IMR-90 (cell line): ENCODE results near the gene PDZK1. TPM values are rescaled to one million over a fixed set of nuclear protein-coding genes. Genes with fewer than 3 reads are reported as not detected.

Source experiments
- ATAC-seq: fragments of 200-7000 bp; cut with Tn5 transposase; 2 replicates; pipeline ENCODE4 v1.9.1; 2020; ENCODE audit warnings: low read depth, mild to moderate bottlenecking, moderate library complexity
- BruUV-seq: library from RNA; stranded (reverse); fragments of 400-500 nt; replicated peaks from 2 replicates; lab custom pipeline; 2021; lab: Mats Ljungman, UMichigan
- CTCF ChIA-PET: fragments of 300-600 bp; formaldehyde crosslinking; extraction: SDS; loops from one replicate; lab custom pipeline; 2021; ENCODE audit warnings: antibody characterized with exemption; lab: Yijun Ruan, JAX
- POLR2A ChIA-PET: fragments of 300-600 bp; sonication (Branson Sonifier 250); formaldehyde crosslinking; loops from one replicate; lab custom pipeline; 2022; ENCODE audit warnings: antibody characterized with exemption; ENCODE audit not compliant: unreplicated experiment; lab: Charles Lee
- DNase-seq: peaks from one replicate; pipeline ENCODE4 v3.0.0; 2013
- H2AFZ ChIP-seq: replicated peaks from 2 replicates; pipeline ENCODE3; 2013; ENCODE audit warnings: low read length, mild to moderate bottlenecking; ENCODE audit not compliant: poor library complexity
- H2AK5ac ChIP-seq: 2 replicates; pipeline ENCODE4 v1.6.1; 2013; ENCODE audit warnings: low read depth, low read length, inconsistent platforms
- H2AK9ac ChIP-seq: replicated peaks from 2 replicates; pipeline ENCODE3; 2013; ENCODE audit warnings: mild to moderate bottlenecking, low read depth, low read length, moderate library complexity; ENCODE audit not compliant: poor library complexity
- H2BK120ac ChIP-seq: 2 replicates; pipeline ENCODE4 v1.6.1; 2013; ENCODE audit warnings: low read depth, low read length, inconsistent platforms
- H2BK15ac ChIP-seq: 3 replicates; pipeline ENCODE4 v1.6.1; 2013; ENCODE audit warnings: low read depth, low read length, inconsistent platforms
- H2BK20ac ChIP-seq: 2 replicates; pipeline ENCODE4 v1.6.1; 2013; ENCODE audit warnings: low read depth, mild to moderate bottlenecking, inconsistent platforms, low read length, moderate library complexity
- H2BK5ac ChIP-seq: 2 replicates; pipeline ENCODE4 v1.6.1; 2013; ENCODE audit warnings: mild to moderate bottlenecking, low read depth, low read length, inconsistent platforms; ENCODE audit not compliant: poor library complexity, severe bottlenecking
- H3K14ac ChIP-seq: replicated peaks from 2 replicates; pipeline ENCODE4 v1.6.1; 2013; ENCODE audit warnings: low read depth, low read length, inconsistent platforms
- H3K18ac ChIP-seq: 2 replicates; pipeline ENCODE4 v1.6.1; 2013; ENCODE audit warnings: low read depth, low read length, control low read depth
- H3K23ac ChIP-seq: 2 replicates; pipeline ENCODE4 v1.6.1; 2013; ENCODE audit warnings: low read depth, low read length, inconsistent platforms
- H3K27ac ChIP-seq: 2 replicates; pipeline ENCODE4 v1.5.1; 2013; ENCODE audit warnings: mild to moderate bottlenecking, control low read depth, low read length; ENCODE audit not compliant: insufficient read depth
- H3K27me3 ChIP-seq: 2 replicates; pipeline ENCODE4 v1.6.1; 2013; ENCODE audit warnings: low read length; ENCODE audit not compliant: control insufficient read depth, insufficient read depth
- H3K36me3 ChIP-seq: 2 replicates; pipeline ENCODE4 v1.6.1; 2013; ENCODE audit warnings: low read length, mixed read lengths; ENCODE audit not compliant: control insufficient read depth, insufficient read depth
- H3K4ac ChIP-seq: 2 replicates; pipeline ENCODE4 v1.6.1; 2013; ENCODE audit warnings: low read depth, low read length, inconsistent platforms
- H3K4me1 ChIP-seq: 2 replicates; pipeline ENCODE4 v1.6.1; 2013; ENCODE audit warnings: low read length, mixed read lengths; ENCODE audit not compliant: control insufficient read depth, insufficient read depth
- H3K4me2 ChIP-seq: 2 replicates; pipeline ENCODE4 v1.6.1; 2013; ENCODE audit warnings: low read depth, mild to moderate bottlenecking, control low read depth, low read length, moderate library complexity
- H3K4me3 ChIP-seq: 2 replicates; pipeline ENCODE4 v1.5.1; 2013; ENCODE audit warnings: low read depth, mild to moderate bottlenecking, control low read depth, low read length, moderate library complexity; ENCODE audit not compliant: insufficient read depth
- H3K56ac ChIP-seq: 2 replicates; pipeline ENCODE4 v1.6.1; 2013; ENCODE audit warnings: low read length, inconsistent platforms; ENCODE audit not compliant: insufficient read depth; ENCODE audit errors: extremely low read depth
- H3K79me1 ChIP-seq, 2 experiments: 2 replicates each; pipeline ENCODE4 v1.6.1; 2013; ENCODE audit warnings: low read length in 2 of 2, inconsistent platforms in 1 of 2, low read depth in 1 of 2
- H3K9ac ChIP-seq: 2 replicates; pipeline ENCODE4 v1.6.1; 2013; ENCODE audit warnings: low read depth, low read length, control low read depth
- H3K9me1 ChIP-seq: 2 replicates; pipeline ENCODE4 v1.6.1; 2013; ENCODE audit warnings: low read length, inconsistent platforms; ENCODE audit not compliant: insufficient read depth
- H3K9me3 ChIP-seq: 2 replicates; pipeline ENCODE4 v1.6.1; 2013; ENCODE audit warnings: low read length; ENCODE audit not compliant: control insufficient read depth, insufficient read depth
- H4K20me1 ChIP-seq: 2 replicates; pipeline ENCODE4 v1.6.1; 2013; ENCODE audit warnings: low read length, inconsistent platforms; ENCODE audit not compliant: insufficient read depth
- H4K5ac ChIP-seq: 2 replicates; pipeline ENCODE4 v1.6.1; 2013; ENCODE audit warnings: mild to moderate bottlenecking, low read depth, low read length, control low read depth
- H4K8ac ChIP-seq, 2 experiments: 2 replicates each; pipeline ENCODE4 v1.6.1; 2013; ENCODE audit warnings: low read depth in 2 of 2, low read length in 2 of 2, control low read depth in 1 of 2, inconsistent platforms in 1 of 2
- H4K91ac ChIP-seq: 2 replicates; pipeline ENCODE4 v1.6.1; 2013; ENCODE audit warnings: low read depth, low read length, inconsistent platforms; ENCODE audit not compliant: insufficient read depth
- BHLHE40 ChIP-seq: fragments of 150-350 bp; IDR thresholded peaks from 2 replicates; pipeline ENCODE4 v1.6.1; 2016; ENCODE audit warnings: mild to moderate bottlenecking, low read depth, low read length
- MAFK ChIP-seq: IDR thresholded peaks from 2 replicates; pipeline ENCODE4 v1.6.1; 2012; ENCODE audit warnings: low read depth, low read length, improper control_type of control experiment
- WGBS, 2 experiments: methylation state at CpG; one replicate each; pipeline versions ENCODE4 v1.1.5 to v1.1.7; 2013; ENCODE audit warnings: missing lambda C conversion rate in 2 of 2; ENCODE audit not compliant: insufficient read length in 1 of 2; ENCODE audit errors: extremely low coverage in 2 of 2; 5-methylcytosine and 5-hydroxymethylcytosine counted together
- dilution Hi-C: fragments of 300-500 bp; cut with HindIII; formaldehyde crosslinking; loops from one replicate; pipeline ENCODE4 v1.14.3; 2018; ENCODE audit warnings: low sequenced_read_pairs; ENCODE audit not compliant: unreplicated experiment
- in situ Hi-C: fragments of 300-500 bp; cut with MboI; formaldehyde crosslinking; loops from 3 replicates; pipeline ENCODE4 v1.14.3; 2019; ENCODE audit warnings: low sequenced_read_pairs, inconsistent platforms, mixed read lengths
- intact Hi-C: fragments of 100-400 bp; cut with micrococcal nuclease; formaldehyde crosslinking; loops from 2 replicates; pipeline ENCODE4 v1.10.0; 2022
- polyA plus RNA-seq, 3 experiments: library from polyadenylated mRNA; depleted of rRNA; stranded (reverse); fragments of >200 nt; gene quantifications; 2 replicates each; pipeline ENCODE4 v1.2.3, GENCODE V29; 2012; ENCODE audit warnings: low replicate concordance in 1 of 3
- total RNA-seq: library from RNA; depleted of rRNA; stranded (reverse); fragments of >200 nt; gene quantifications from 2 replicates; pipeline ENCODE4 v1.2.3, GENCODE V29; 2012

PDZK1 gene
- total and polyA plus RNA-seq, 2 of the 4 experiments (the other 2 are of a cell fraction), result 1.4 to 2.1 TPM

DNA sequence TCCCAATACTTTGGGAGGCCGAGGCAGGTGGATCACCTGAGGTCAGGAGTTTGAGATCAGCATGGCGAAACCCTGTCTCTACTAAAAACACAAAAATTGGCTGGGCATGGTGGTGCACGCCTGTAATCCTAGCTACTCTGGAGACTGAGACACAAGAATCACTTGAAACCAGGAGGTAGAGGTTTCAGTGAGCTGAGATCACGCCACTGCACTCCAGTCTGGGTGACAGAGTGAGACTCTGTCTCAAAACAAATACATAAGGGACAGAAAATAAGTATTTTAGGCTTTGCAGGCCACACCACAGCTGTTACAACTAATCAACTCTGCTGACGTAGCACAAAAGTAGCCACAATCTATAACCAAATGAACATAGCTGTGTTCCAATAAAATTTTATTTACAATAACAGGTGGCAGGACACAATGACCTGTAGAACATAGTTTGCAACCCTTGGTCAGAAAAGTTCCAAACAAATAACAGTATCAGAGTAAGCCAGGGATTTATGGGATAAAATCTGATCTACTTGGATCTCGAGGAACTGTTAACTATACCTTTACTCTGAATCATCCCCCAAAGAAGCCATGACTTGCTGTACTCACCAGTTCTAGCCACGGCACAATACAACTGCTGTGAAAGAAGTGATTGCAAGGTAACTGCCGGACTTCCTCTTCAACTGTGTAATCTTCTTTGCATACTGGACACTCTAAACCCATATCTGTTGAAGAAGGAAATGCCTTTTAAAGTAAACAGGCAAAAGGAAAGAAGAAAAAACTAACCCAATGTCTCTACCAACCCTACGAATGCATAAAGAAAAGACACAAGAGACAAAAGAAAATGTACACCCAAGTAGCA, 40.5 kb upstream of the PDZK1 start:
- intact Hi-C loops, result no loop called here
- no peak overlapping the region for H2AK5ac ChIP-seq
- H2BK15ac ChIP-seq, result no peak overlapping the region
- H3K4me3 ChIP-seq, result no peak overlapping the region
- ChIA-PET CTCF (no interaction called here), POLR2A (no interaction called here)
- no peak overlapping the region for H2BK5ac ChIP-seq
- no TSS peak for BruUV-seq
- H3K4me2 ChIP-seq, result no peak overlapping the region
- 100% methylated on average over 1 of the region's 9 CpGs; no CpG with 5 or more reads in 1 of the 2 experiments for WGBS, 2 experiments
- H2BK20ac ChIP-seq, result 0 out of 2 replicates have a peak overlapping the region, but pooled peaks have one; percentile 5
- peaks cover 13% of the 10 kb centered on the region for H3K9me1 ChIP-seq
- H3K36me3 ChIP-seq, result peaks cover 30% of the 10 kb centered on the region
- H3K14ac ChIP-seq, result no peak overlapping the region
- H3K23ac ChIP-seq, result no peak overlapping the region
- no peaks in the 10 kb centered on the region for H3K9me3 ChIP-seq
- ATAC-seq (no peak), DNase-seq (no peak)
- H3K56ac ChIP-seq, result no peak overlapping the region
- H4K91ac ChIP-seq, result no peak overlapping the region
- H2AFZ ChIP-seq, result no peak overlapping the region
- dilution Hi-C loops, result no loop called here
- H2AK9ac ChIP-seq, result no peak overlapping the region
- peaks cover 23 to 60% of the 10 kb centered on the region in 2 experiments for H3K79me1 ChIP-seq
- no peak overlapping the region for H4K5ac ChIP-seq
- no peak overlapping the region for H3K4ac ChIP-seq
- no peak overlapping the region for H4K8ac ChIP-seq
- H3K18ac ChIP-seq, result no peak overlapping the region
- no peak overlapping the region for H3K9ac ChIP-seq
- no peak overlapping the region for H3K27ac ChIP-seq
- no peak overlapping the region for H2BK120ac ChIP-seq
- in situ Hi-C loops, result no loop called here
- peaks cover 10% of the 10 kb centered on the region for H3K4me1 ChIP-seq
- TF ChIP-seq BHLHE40 (no peak), MAFK (peak; percentile 59)
- H4K20me1 ChIP-seq, result peaks cover 7% of the 10 kb centered on the region
- no peaks in the 10 kb centered on the region for H3K27me3 ChIP-seq
